Pancreas (tissue), 10 donors: ENCODE data around the gene EPN2. TPM values are rescaled to one million over a fixed set of nuclear protein-coding genes. Genes with fewer than 3 reads are reported as not detected.

Source experiments
- ATAC-seq, 4 donors: fragments of 200-7000 bp; cut with Tn5 transposase; one replicate each; pipeline versions ENCODE4 v1.8.0 to v1.9.1; 2020; ENCODE audit warnings: mild to moderate bottlenecking in 4 of 4, moderate library complexity in 4 of 4
- DNase-seq, 6 donors: peaks; one replicate each; pipeline ENCODE4 v3.0.0-alpha.2; 2020
- FAIRE-seq: peaks from 2 replicates; lab custom pipeline; 2012; peaks lifted over from hg19 to GRCh38; lab: Jason Lieb, UNC
- H3K27ac ChIP-seq, 4 donors: fragments of 200-600 bp; sonication (generic); 1 replicate in 3 of 4; 2 replicates in 1 of 4; pipeline versions ENCODE4 v1.5.0 to v1.8.0; 2020
- H3K27me3 ChIP-seq, 4 donors: fragments of 200-600 bp; one replicate each; pipeline ENCODE4 v1.8.0; 2021
- H3K36me3 ChIP-seq, 3 donors: fragments of 200-600 bp; sonication (generic) in 1 of 3; one replicate each; pipeline versions ENCODE4 v1.5.0 to v1.8.0; 2020 to 2021
- H3K4me1 ChIP-seq, 3 donors: fragments of 200-600 bp; one replicate each; pipeline ENCODE4 v1.8.0; 2021
- H3K4me3 ChIP-seq, 4 donors: fragments of 200-600 bp; sonication (generic) in 2 of 4; one replicate each; pipeline versions ENCODE4 v1.5.0 to v1.8.0; 2020 to 2021
- H3K9me3 ChIP-seq, 4 donors: fragments of 200-600 bp; one replicate each; pipeline ENCODE4 v1.8.0; 2021
- CTCF ChIP-seq, 4 donors: fragments of 200-600 bp; sonication (generic) in 3 of 4; IDR thresholded peaks; one replicate each; pipeline versions ENCODE4 v1.5.0 to v1.8.0; 2021; ENCODE audit warnings: antibody characterized with exemption in 4 of 4
- WGBS, 2 donors: extraction: QIAGEN DNeasy Blood & Tissue Kit; methylation state at CpG; one replicate each; pipeline ENCODE4 v1.1.7; 2013; 5-methylcytosine and 5-hydroxymethylcytosine counted together
- intact Hi-C, 3 donors: fragments of 100-400 bp; cut with DNase I; formaldehyde crosslinking; loops; one replicate each; pipeline versions ENCODE4 v1.11.1 to v1.14.2; 2022
- polyA plus RNA-seq, 2 donors: library from polyadenylated mRNA; stranded (reverse); fragments of 200-250 nt; gene quantifications; one replicate each; pipeline ENCODE4 v1.2.3, GENCODE V29; 2013
- total RNA-seq, 6 donors: library from RNA; stranded (reverse); fragmentation: NEBNext Ultra II Directional in 4 of 6; extraction: Animal tissue kit (Norgen Biotek cat#: 25700) in 4 of 6; gene quantifications; one replicate each; pipeline versions ENCODE4 v1.2.1 to v1.2.4, GENCODE V29; 2021 to 2023
- donor health status: healthy with polysubstance abuse.
- donor health status: DM: no; HTN: no; CAD: no; lungs with moderate emphysema.
- donor health status: DM: no; HTN: no; CAD: no.
- donor health status: control.
- donor health status: control.
- donor health status: Bipolar disorder and iron deficiency.
- donor health status: DM: yes; HTN: yes; CAD: no.
- donor health status: DM: no; HTN: no; CAD: no.
- donor health status: DM: no; HTN: no; CAD: no.
- donor health status: DM: yes; HTN: yes; CAD: no.

Gene EPN2
- total and polyA plus RNA-seq, 8 donors: 13.4 to 29.4 (median 15.7) TPM

GRCh38 chr17:19304209-19304608 is 67.0 kb downstream of the EPN2 start:
- WGBS, 2 donors: 67 to 70% methylated on average over 7 of the region's 7 CpGs
- Histone ChIP-seq H3K4me3 (no peak overlapping the region), H3K27ac (peak overlapping the region in 2 of 4 donors; percentile 51 to 60), H3K27me3 (no peaks in the 10 kb centered on the region), H3K9me3 (no peaks in the 10 kb centered on the region), H3K4me1 (peaks cover 0 to 4% (median 0%) of the 10 kb centered on the region in 3 donors), H3K36me3 (no peaks in the 10 kb centered on the region)
- DNase-seq (peak in 3 of 6 donors; percentile 24 to 64 (median 31)), ATAC-seq (peak; percentile 44 to 84 (median 82)), FAIRE-seq (no peak)
- intact Hi-C loops: no loop called here
- TF ChIP-seq CTCF (IDR thresholded peaks at IDR 0.05): no peak

- H3K27ac ChIP-seq: peak overlapping the region in 2 of 4 donors; percentile 51 to 60
- no peak for TF ChIP-seq CTCF (IDR thresholded peaks at IDR 0.05)
- H3K9me3 ChIP-seq: no peaks in the 10 kb centered on the region
- H3K27me3 ChIP-seq: no peaks in the 10 kb centered on the region
- no peak for FAIRE-seq
- no peak overlapping the region for H3K4me3 ChIP-seq
- peaks cover 0 to 4% (median 0%) of the 10 kb centered on the region in 3 donors for H3K4me1 ChIP-seq
- WGBS, 2 donors: 92 to 93% methylated on average over 5 of the region's 5 CpGs
- DNase-seq: peak in 1 of 6 donors; percentile 23
- ATAC-seq: no peak
- intact Hi-C loops: no loop called here
- no peaks in the 10 kb centered on the region for H3K36me3 ChIP-seq
Measured at GRCh38 chr17:19304751-19305150, 67.6 kb downstream of the EPN2 start.

GRCh38 chr17:19305256-19305655 is 68.1 kb downstream of the EPN2 start:
- Histone ChIP-seq H3K9me3 (no peaks in the 10 kb centered on the region), H3K4me3 (no peak overlapping the region), H3K27ac (no peak overlapping the region), H3K27me3 (no peaks in the 10 kb centered on the region), H3K4me1 (peaks cover 0 to 4% (median 0%) of the 10 kb centered on the region in 3 donors), H3K36me3 (no peaks in the 10 kb centered on the region)
- ATAC-seq (no peak), FAIRE-seq (no peak), DNase-seq (peak in 1 of 6 donors; percentile 9)
- WGBS, 2 donors: 83 to 88% methylated on average over 5 of the region's 5 CpGs
- intact Hi-C loops: no loop called here
- no peak for TF ChIP-seq CTCF (IDR thresholded peaks at IDR 0.05)

- TF ChIP-seq CTCF (IDR thresholded peaks at IDR 0.05): no peak
- ATAC-seq: no peak
- H3K9me3 ChIP-seq: no peaks in the 10 kb centered on the region
- 94 to 98% methylated on average over 5 of the region's 5 CpGs for WGBS, 2 donors
- FAIRE-seq: no peak
- peaks cover 0 to 2% (median 0%) of the 10 kb centered on the region in 3 donors for H3K36me3 ChIP-seq
- no peak for DNase-seq
- peaks cover 0 to 4% (median 0%) of the 10 kb centered on the region in 3 donors for H3K4me1 ChIP-seq
- intact Hi-C loops: no loop called here
- H3K27me3 ChIP-seq: no peaks in the 10 kb centered on the region
- no peak overlapping the region for H3K4me3 ChIP-seq
- H3K27ac ChIP-seq: no peak overlapping the region
Measured at GRCh38 chr17:19305761-19306159, 68.6 kb downstream of the EPN2 start.
